HEK293 (cell line): ENCODE results near the gene CEP41.
A peak's percentile ranks its signal among the peaks of the same experiment; 100 is the strongest.

Source experiments
- CTCF ChIA-PET: fragments of 350-600 bp; formaldehyde crosslinking; extraction: SDS; loops from one replicate; lab custom pipeline; 2021; ENCODE audit warnings: antibody characterized with exemption; lab: Yijun Ruan, JAX
- POLR2A ChIA-PET: fragments of 300-600 bp; formaldehyde crosslinking; extraction: SDS; loops from one replicate; lab custom pipeline; 2020; ENCODE audit warnings: antibody characterized with exemption, inconsistent platforms; lab: Yijun Ruan, JAX
- H3K27ac ChIP-seq: fragments of 200-500 bp; sonication (Bioruptor generic); 2 replicates; pipeline ENCODE4 v1.5.1; 2014; ENCODE audit warnings: low read depth, low read length, control low read depth, inconsistent platforms; ENCODE audit errors: extremely low read depth
- H3K36me3 ChIP-seq, 2 experiments: fragments of 200-500 bp in 1 of 2; sonication (Bioruptor generic) in 1 of 2; 1 replicate in 1 of 2; 2 replicates in 1 of 2; pipeline ENCODE4 v1.5.1; 2014 to 2017; ENCODE audit warnings: inconsistent platforms in 2 of 2, low read length in 2 of 2; ENCODE audit not compliant: control insufficient read depth in 2 of 2, insufficient read depth in 1 of 2
- H3K4me1 ChIP-seq: fragments of 200-500 bp; sonication (Bioruptor generic); 2 replicates; pipeline ENCODE4 v1.5.1; 2014; ENCODE audit warnings: mild to moderate bottlenecking, low read length, inconsistent platforms; ENCODE audit not compliant: control insufficient read depth, insufficient read depth
- H3K4me3 ChIP-seq: 2 replicates; pipeline ENCODE4 v1.5.1; 2011; ENCODE audit warnings: low read depth, mild to moderate bottlenecking, control low read depth, low read length, moderate library complexity
- H3K9me3 ChIP-seq: fragments of 200-500 bp; sonication (Bioruptor generic); 2 replicates; pipeline ENCODE4 v1.5.1; 2014; ENCODE audit warnings: low read depth, low read length, inconsistent platforms; ENCODE audit not compliant: control insufficient read depth, insufficient read depth
- KLF10 ChIP-seq: fragments of 450-650 bp; IDR thresholded peaks from 2 replicates; pipeline ENCODE4 v1.5.1; 2018; ENCODE audit warnings: missing biosample characterization, mild to moderate bottlenecking, missing genetic modification characterization
- RBAK ChIP-seq: fragments of 450-650 bp; formaldehyde crosslinking; IDR thresholded peaks from 2 replicates; pipeline ENCODE4 v1.5.1; 2016; ENCODE audit warnings: missing biosample characterization, missing genetic modification characterization
- SETDB1 ChIP-seq: IDR thresholded peaks from one replicate; pipeline ENCODE4 v1.6.1; 2017; ENCODE audit warnings: mild to moderate bottlenecking, low read length, moderate library complexity, mixed read lengths; ENCODE audit not compliant: insufficient read length
- SP2 ChIP-seq: fragments of 450-650 bp; formaldehyde crosslinking; IDR thresholded peaks from 2 replicates; pipeline ENCODE4 v1.5.1; 2016; ENCODE audit warnings: missing biosample characterization, missing genetic modification characterization
- SP3 ChIP-seq: fragments of 450-650 bp; formaldehyde crosslinking; IDR thresholded peaks from 2 replicates; pipeline ENCODE4 v1.5.1; 2016; ENCODE audit warnings: missing biosample characterization, missing genetic modification characterization
- SP7 ChIP-seq: fragments of 450-650 bp; formaldehyde crosslinking; IDR thresholded peaks from 2 replicates; pipeline ENCODE4 v1.5.1; 2016; ENCODE audit warnings: missing biosample characterization, missing genetic modification characterization
- ZBTB10 ChIP-seq: fragments of 450-650 bp; formaldehyde crosslinking; IDR thresholded peaks from 2 replicates; pipeline ENCODE4 v1.5.1; 2016; ENCODE audit warnings: missing biosample characterization, missing genetic modification characterization
- ZBTB11 ChIP-seq: fragments of 450-650 bp; formaldehyde crosslinking; conservative IDR thresholded peaks from 2 replicates; pipeline ENCODE4 v1.5.1; 2016; ENCODE audit warnings: low read depth, missing biosample characterization, missing genetic modification characterization
- ZNF175 ChIP-seq: fragments of 450-650 bp; formaldehyde crosslinking; IDR thresholded peaks from 2 replicates; pipeline ENCODE4 v1.5.1; 2016; ENCODE audit warnings: missing biosample characterization, missing genetic modification characterization
- ZNF202 ChIP-seq: fragments of 450-650 bp; formaldehyde crosslinking; IDR thresholded peaks from 2 replicates; pipeline ENCODE4 v1.5.1; 2016; ENCODE audit warnings: missing biosample characterization, missing genetic modification characterization, borderline replicate concordance
- ZNF366 ChIP-seq: fragments of 450-650 bp; formaldehyde crosslinking; conservative IDR thresholded peaks from 2 replicates; pipeline ENCODE4 v1.5.1; 2016; ENCODE audit warnings: missing biosample characterization, missing genetic modification characterization
- ZNF404 ChIP-seq: fragments of 450-650 bp; formaldehyde crosslinking; IDR thresholded peaks from 2 replicates; pipeline ENCODE4 v1.5.1; 2017; ENCODE audit warnings: missing biosample characterization, missing genetic modification characterization
- ZNF600 ChIP-seq: fragments of 450-650 bp; formaldehyde crosslinking; IDR thresholded peaks from 2 replicates; pipeline ENCODE4 v1.5.1; 2016; ENCODE audit warnings: missing biosample characterization, missing genetic modification characterization
- ZNF626 ChIP-seq: fragments of 450-650 bp; sonication (Bioruptor Pico); formaldehyde crosslinking; IDR thresholded peaks from 2 replicates; pipeline ENCODE4 v1.5.1; 2018; ENCODE audit warnings: missing biosample characterization, missing genetic modification characterization, inconsistent platforms
- ZNF707 ChIP-seq: fragments of 450-650 bp; formaldehyde crosslinking; IDR thresholded peaks from 2 replicates; pipeline ENCODE4 v1.5.1; 2016; ENCODE audit warnings: missing biosample characterization, missing genetic modification characterization
- ZNF76 ChIP-seq: fragments of 450-650 bp; formaldehyde crosslinking; IDR thresholded peaks from 2 replicates; pipeline ENCODE4; 2016; ENCODE audit warnings: low read depth, missing biosample characterization, missing genetic modification characterization, borderline replicate concordance
- ZSCAN30 ChIP-seq: fragments of 450-650 bp; IDR thresholded peaks from 2 replicates; pipeline ENCODE4 v1.5.1; 2018; ENCODE audit warnings: missing biosample characterization, mild to moderate bottlenecking, missing genetic modification characterization, moderate library complexity
- TF ChIP-seq, protein P1 (sequence below): fragments of 450-650 bp; formaldehyde crosslinking; IDR thresholded peaks from 2 replicates; pipeline ENCODE4 v1.5.1; 2017; ENCODE audit warnings: missing biosample characterization, missing genetic modification characterization
- TF ChIP-seq, protein P2 (sequence below): fragments of 450-650 bp; formaldehyde crosslinking; IDR thresholded peaks from 2 replicates; pipeline ENCODE4 v1.5.1; 2017; ENCODE audit warnings: missing biosample characterization, missing genetic modification characterization

Gene CEP41

GRCh38 chr7:130374507-130374906, 66.3 kb downstream of the CEP41 start:
- no peaks in the 10 kb centered on the region for H3K9me3 ChIP-seq
- H3K4me1 ChIP-seq, result peaks cover 11% of the 10 kb centered on the region
- no peak overlapping the region for H3K4me3 ChIP-seq
- CTCF ChIA-PET, result no interaction called here
- H3K36me3 ChIP-seq, result no peaks in the 10 kb centered on the region
- TF ChIP-seq KLF10 (tag by site-specific recombination) (no peak), ZBTB11 (tag by site-specific recombination) (no peak), ZNF175 (tag by site-specific recombination) (no peak), SETDB1 (no peak), ZNF404 (tag by site-specific recombination) (no peak)
- TF ChIP-seq, protein P1, sequence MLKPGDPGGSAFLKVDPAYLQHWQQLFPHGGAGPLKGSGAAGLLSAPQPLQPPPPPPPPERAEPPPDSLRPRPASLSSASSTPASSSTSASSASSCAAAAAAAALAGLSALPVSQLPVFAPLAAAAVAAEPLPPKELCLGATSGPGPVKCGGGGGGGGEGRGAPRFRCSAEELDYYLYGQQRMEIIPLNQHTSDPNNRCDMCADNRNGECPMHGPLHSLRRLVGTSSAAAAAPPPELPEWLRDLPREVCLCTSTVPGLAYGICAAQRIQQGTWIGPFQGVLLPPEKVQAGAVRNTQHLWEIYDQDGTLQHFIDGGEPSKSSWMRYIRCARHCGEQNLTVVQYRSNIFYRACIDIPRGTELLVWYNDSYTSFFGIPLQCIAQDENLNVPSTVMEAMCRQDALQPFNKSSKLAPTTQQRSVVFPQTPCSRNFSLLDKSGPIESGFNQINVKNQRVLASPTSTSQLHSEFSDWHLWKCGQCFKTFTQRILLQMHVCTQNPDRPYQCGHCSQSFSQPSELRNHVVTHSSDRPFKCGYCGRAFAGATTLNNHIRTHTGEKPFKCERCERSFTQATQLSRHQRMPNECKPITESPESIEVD (tag by site-specific recombination), result no peak
- TF ChIP-seq, all 188 proteins: peak for 0
- POLR2A ChIA-PET, result no interaction called here
- peak overlapping the region; percentile 99 for H3K27ac ChIP-seq

DNA sequence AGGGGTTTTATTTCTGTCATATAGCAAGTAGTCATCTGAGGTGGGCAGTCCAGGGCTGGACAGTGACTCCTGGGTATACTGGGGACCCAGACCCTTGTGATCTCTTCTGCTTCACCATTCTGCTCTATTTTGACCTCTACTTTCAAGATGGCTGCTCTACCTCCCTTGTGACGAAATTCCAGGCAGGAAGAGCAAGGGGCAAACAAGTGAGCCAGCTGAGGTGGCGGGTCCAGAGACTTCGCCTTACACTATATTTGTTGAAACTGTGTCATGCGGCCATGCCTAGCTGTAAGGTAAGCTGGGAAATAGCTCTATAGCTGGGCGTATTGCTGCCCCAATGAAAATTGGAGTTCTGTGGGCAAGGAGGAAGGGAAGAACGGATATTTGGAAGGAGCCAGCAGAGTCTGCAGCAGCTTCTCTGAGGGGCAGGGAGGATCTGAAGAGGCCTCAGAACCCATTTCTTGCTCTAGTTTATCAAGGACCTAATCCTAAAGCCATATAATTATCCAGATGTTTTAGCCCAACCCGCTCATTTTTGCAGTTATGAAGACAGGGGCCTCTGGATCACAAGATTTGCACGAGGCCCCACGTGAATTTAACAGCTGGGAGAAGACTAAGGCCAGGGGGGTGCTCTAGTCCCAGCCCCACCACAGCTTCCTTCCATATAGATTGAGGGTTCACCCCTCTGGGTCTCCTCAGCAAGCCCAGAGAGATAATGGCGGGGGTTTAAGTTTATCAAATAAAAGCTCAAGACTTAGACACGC, 68.2 kb downstream of the CEP41 start:
- peak overlapping the region; percentile 99 for H3K27ac ChIP-seq
- POLR2A ChIA-PET, result interaction anchor here (0.7 kb wide), 1 partner anchor 68 kb away, joined by 3 read pairs; the partner anchor contains the start of gene CEP41
- no peak overlapping the region for H3K4me3 ChIP-seq
- CTCF ChIA-PET, result interaction anchor here (0.6 to 1.1 kb wide), 2 partner anchors 14 to 122 kb away, joined by 3 to 4 read pairs; no protein-coding TSS in a partner anchor
- H3K4me1 ChIP-seq, result peaks cover 11% of the 10 kb centered on the region
- no peaks in the 10 kb centered on the region for H3K9me3 ChIP-seq
- H3K36me3 ChIP-seq, result no peaks in the 10 kb centered on the region
- TF ChIP-seq ZNF707 (tag by site-specific recombination) (no peak), ZNF76 (tag by site-specific recombination) (no peak), SP7 (tag by site-specific recombination) (peak; percentile 63), ZBTB10 (tag by site-specific recombination) (no peak), ZNF366 (no peak)
- TF ChIP-seq, all 188 proteins: peak for 1

- ChIA-PET POLR2A (no interaction called here), CTCF (no interaction called here)
- Histone ChIP-seq H3K4me3 (no peak overlapping the region), H3K36me3 (no peaks in the 10 kb centered on the region), H3K4me1 (peaks cover 11% of the 10 kb centered on the region), H3K9me3 (no peaks in the 10 kb centered on the region), H3K27ac (no peak overlapping the region)
- TF ChIP-seq, protein P2, sequence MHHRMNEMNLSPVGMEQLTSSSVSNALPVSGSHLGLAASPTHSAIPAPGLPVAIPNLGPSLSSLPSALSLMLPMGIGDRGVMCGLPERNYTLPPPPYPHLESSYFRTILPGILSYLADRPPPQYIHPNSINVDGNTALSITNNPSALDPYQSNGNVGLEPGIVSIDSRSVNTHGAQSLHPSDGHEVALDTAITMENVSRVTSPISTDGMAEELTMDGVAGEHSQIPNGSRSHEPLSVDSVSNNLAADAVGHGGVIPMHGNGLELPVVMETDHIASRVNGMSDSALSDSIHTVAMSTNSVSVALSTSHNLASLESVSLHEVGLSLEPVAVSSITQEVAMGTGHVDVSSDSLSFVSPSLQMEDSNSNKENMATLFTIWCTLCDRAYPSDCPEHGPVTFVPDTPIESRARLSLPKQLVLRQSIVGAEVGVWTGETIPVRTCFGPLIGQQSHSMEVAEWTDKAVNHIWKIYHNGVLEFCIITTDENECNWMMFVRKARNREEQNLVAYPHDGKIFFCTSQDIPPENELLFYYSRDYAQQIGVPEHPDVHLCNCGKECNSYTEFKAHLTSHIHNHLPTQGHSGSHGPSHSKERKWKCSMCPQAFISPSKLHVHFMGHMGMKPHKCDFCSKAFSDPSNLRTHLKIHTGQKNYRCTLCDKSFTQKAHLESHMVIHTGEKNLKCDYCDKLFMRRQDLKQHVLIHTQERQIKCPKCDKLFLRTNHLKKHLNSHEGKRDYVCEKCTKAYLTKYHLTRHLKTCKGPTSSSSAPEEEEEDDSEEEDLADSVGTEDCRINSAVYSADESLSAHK (tag by site-specific recombination), result no peak
- TF ChIP-seq ZNF76 (tag by site-specific recombination) (no peak), SP2 (tag by site-specific recombination) (no peak), ZNF600 (tag by site-specific recombination) (no peak), SP3 (tag by site-specific recombination) (no peak), ZNF202 (no peak), ZNF707 (tag by site-specific recombination) (no peak), ZNF626 (tag by site-specific recombination) (no peak), ZSCAN30 (tag by site-specific recombination) (no peak), RBAK (no peak)
Measured at GRCh38 chr7:130371046-130371445, 69.8 kb downstream of the CEP41 start.
